HCT116 (cell line): Measurements from ENCODE around the gene AKT3. TPM values are rescaled to one million over a fixed set of nuclear protein-coding genes. Genes with fewer than 3 reads are reported as not detected.

ENCODE experiments used
- ATAC-seq: fragments of 200-7000 bp; cut with Tn5 transposase; 2 replicates; pipeline ENCODE4 v1.9.1; 2020; ENCODE audit warnings: mild to moderate bottlenecking, moderate library complexity
- BruUV-seq: library from RNA; stranded (reverse); fragments of 400-500 nt; replicated peaks from 2 replicates; lab custom pipeline; 2021; lab: Mats Ljungman, UMichigan
- CTCF ChIA-PET: fragments of 300-600 bp; sonication (Branson Sonifier 250); formaldehyde crosslinking; loops from one replicate; lab custom pipeline; 2021; ENCODE audit warnings: antibody characterized with exemption; lab: Charles Lee
- POLR2A ChIA-PET: fragments of 300-600, 350-600 bp; sonication (Branson Sonifier 250); formaldehyde crosslinking; loops from one replicate; lab custom pipeline; 2021; ENCODE audit warnings: antibody characterized with exemption; lab: Charles Lee
- RAD21 ChIA-PET, 2 experiments: fragments of 300-600 bp; sonication (Branson Sonifier 250); formaldehyde crosslinking; loops; one replicate each; lab custom pipeline; 2023; ENCODE audit warnings: low total read pairs in 2 of 2; ENCODE audit not compliant: uncharacterized antibody in 2 of 2, unreplicated experiment in 2 of 2, low non-redundant PET in 1 of 2; lab: Charles Lee
- DNase-seq: peaks from one replicate; pipeline ENCODE4 v3.0.0-alpha.2; 2010; ENCODE audit warnings: low read depth, low spot score
- H2AFZ ChIP-seq: fragments of 200-600 bp; shearing (Covaris generic), sonication (generic); 2 replicates; pipeline ENCODE4 v1.6.1; 2017; ENCODE audit warnings: low read depth, mixed run types, mixed read lengths, antibody characterized with exemption, low read length; ENCODE audit not compliant: poor library complexity, severe bottlenecking
- H3K27ac ChIP-seq: 2 replicates; pipeline ENCODE4 v1.5.1; 2012; ENCODE audit warnings: low read depth, low read length
- H3K27me3 ChIP-seq: fragments of 200-600 bp; sonication (generic); 2 replicates; pipeline ENCODE4 v1.6.1; 2016; ENCODE audit warnings: mixed run types, low read length, mixed read lengths; ENCODE audit not compliant: insufficient read depth
- H3K36me3 ChIP-seq, 2 experiments: fragments of 200-500 bp in 1 of 2; fragments of 200-600 bp in 1 of 2; sonication (Bioruptor generic) in 1 of 2; sonication (generic) in 1 of 2; 2 replicates each; pipeline versions ENCODE4 v1.5.1 to v1.6.1; 2014 to 2016; ENCODE audit warnings: low read length in 2 of 2, inconsistent platforms in 1 of 2, mixed read lengths in 1 of 2, mixed run types in 1 of 2; ENCODE audit not compliant: insufficient read depth in 2 of 2, control insufficient read depth in 1 of 2
- H3K4me1 ChIP-seq, 2 experiments: fragments of 200-600 bp in 1 of 2; sonication (generic) in 1 of 2; 2 replicates each; pipeline versions ENCODE4 v1.5.1 to v1.6.1; 2012 to 2017; ENCODE audit warnings: low read length in 2 of 2, inconsistent platforms in 1 of 2, mild to moderate bottlenecking in 1 of 2, mixed read lengths in 1 of 2, mixed run types in 1 of 2, moderate library complexity in 1 of 2; ENCODE audit not compliant: insufficient read depth in 2 of 2, control insufficient read depth in 1 of 2
- H3K4me2 ChIP-seq: fragments of 200-600 bp; sonication (generic); 2 replicates; pipeline ENCODE4 v1.6.1; 2017; ENCODE audit warnings: mixed run types, low read length, mixed read lengths
- H3K4me3 ChIP-seq, 2 experiments: fragments of 200-600 bp in 1 of 2; sonication (generic) in 1 of 2; replicated peaks in 1 of 2; 2 replicates each; pipeline ENCODE4 v1.5.1; 2011 to 2016; ENCODE audit warnings: low read length in 2 of 2, control low read depth in 1 of 2, low read depth in 1 of 2, mild to moderate bottlenecking in 1 of 2, mixed read lengths in 1 of 2, mixed run types in 1 of 2
- H3K79me2 ChIP-seq: fragments of 200-600 bp; sonication (generic); 2 replicates; pipeline ENCODE4 v1.6.1; 2017; ENCODE audit warnings: mild to moderate bottlenecking, mixed run types, low read length, moderate library complexity, mixed read lengths; ENCODE audit not compliant: insufficient read depth
- H3K9ac ChIP-seq: fragments of 200-600 bp; sonication (generic); 2 replicates; pipeline ENCODE4 v1.6.1; 2016; ENCODE audit warnings: low read length, mixed read lengths
- H3K9me2 ChIP-seq: fragments of 200-600 bp; sonication (generic), shearing (Covaris generic); 2 replicates; pipeline ENCODE4 v1.6.1; 2017; ENCODE audit warnings: mixed run types, mild to moderate bottlenecking, moderate library complexity; ENCODE audit not compliant: insufficient read depth
- H3K9me3 ChIP-seq, 2 experiments: fragments of 200-500 bp in 1 of 2; fragments of 200-600 bp in 1 of 2; sonication (Bioruptor generic) in 1 of 2; sonication (generic) in 1 of 2; 2 replicates each; pipeline ENCODE4 v1.6.1; 2014 to 2017; ENCODE audit warnings: low read length in 2 of 2, mixed read lengths in 2 of 2, inconsistent platforms in 1 of 2, low read depth in 1 of 2, mild to moderate bottlenecking in 1 of 2, mixed run types in 1 of 2, moderate library complexity in 1 of 2; ENCODE audit not compliant: control insufficient read depth in 1 of 2, insufficient read depth in 1 of 2
- H4K20me1 ChIP-seq: fragments of 200-600 bp; sonication (generic), shearing (Covaris generic); 2 replicates; pipeline ENCODE4 v1.6.1; 2017; ENCODE audit warnings: mixed run types, mild to moderate bottlenecking, moderate library complexity; ENCODE audit not compliant: insufficient read depth
- CBX3 ChIP-seq: IDR thresholded peaks from 2 replicates; pipeline ENCODE4 v1.6.1; 2012; ENCODE audit warnings: low read depth
- CEBPB ChIP-seq: IDR thresholded peaks from 2 replicates; pipeline ENCODE4 v1.6.1; 2012; ENCODE audit warnings: low read depth
- EGR1 ChIP-seq: IDR thresholded peaks from 2 replicates; pipeline ENCODE4 v1.6.1; 2012; ENCODE audit warnings: low read depth
- ELF1 ChIP-seq: IDR thresholded peaks from 2 replicates; pipeline ENCODE4 v1.6.1; 2012; ENCODE audit warnings: low read depth, borderline replicate concordance
- EZH2phosphoT487 ChIP-seq: fragments of 200-600 bp; IDR thresholded peaks from 2 replicates; pipeline ENCODE4 v1.6.1; 2018; ENCODE audit warnings: antibody characterized with exemption, borderline replicate concordance
- JUND ChIP-seq: IDR thresholded peaks from 2 replicates; pipeline ENCODE4 v1.6.1; 2012
- POLR2A ChIP-seq: IDR thresholded peaks from 2 replicates; pipeline ENCODE4 v1.7.0; 2011; ENCODE audit warnings: borderline replicate concordance; ENCODE audit not compliant: insufficient read depth, insufficient read length; ENCODE audit errors: extremely low read depth
- POLR2AphosphoS5 ChIP-seq: IDR thresholded peaks from 2 replicates; pipeline ENCODE4 v1.6.1; 2011; ENCODE audit warnings: mild to moderate bottlenecking, low read depth, low read length, moderate library complexity
- REST ChIP-seq: IDR thresholded peaks from 2 replicates; pipeline ENCODE4 v1.6.1; 2012; ENCODE audit warnings: low read depth
- SP1 ChIP-seq: IDR thresholded peaks from 2 replicates; pipeline ENCODE4 v1.6.1; 2012; ENCODE audit warnings: low read depth
- SRF ChIP-seq: IDR thresholded peaks from 2 replicates; pipeline ENCODE4 v1.6.1; 2012; ENCODE audit warnings: low read depth
- YY1 ChIP-seq: IDR thresholded peaks from 2 replicates; pipeline ENCODE4 v1.6.1; 2011; ENCODE audit warnings: low read length, low read depth, moderate library complexity, mild to moderate bottlenecking; ENCODE audit not compliant: insufficient replicate concordance; ENCODE audit errors: extremely low read depth
- ZNF274 ChIP-seq: fragments of 200-500 bp; sonication (Bioruptor generic); IDR thresholded peaks from 2 replicates; pipeline ENCODE4 v1.6.1; 2014; ENCODE audit warnings: mild to moderate bottlenecking, low read depth, low read length, inconsistent platforms
- intact Hi-C: fragments of 100-400 bp; cut with micrococcal nuclease; formaldehyde crosslinking; loops from 2 replicates; pipeline ENCODE4 v1.10.0; 2022
- total RNA-seq: library from RNA; stranded (reverse); gene quantifications from one replicate; pipeline ENCODE4 v1.2.1, GENCODE V29; 2021; ENCODE audit not compliant: unreplicated experiment
- TF ChIP-seq, protein P1 (sequence below): IDR thresholded peaks from 2 replicates; pipeline ENCODE4 v1.6.1; 2012
- TF ChIP-seq, protein P2 (sequence below), 3 experiments: fragments of 200-600 bp in 1 of 3; sonication (generic) in 1 of 3; IDR thresholded peaks in 2 of 3; conservative IDR thresholded peaks in 1 of 3; 2 replicates each; pipeline ENCODE4 v1.5.1; 2012 to 2017; ENCODE audit warnings: low read depth in 2 of 3, low read length in 2 of 3, antibody characterized with exemption in 1 of 3, borderline replicate concordance in 1 of 3, control low read depth in 1 of 3, mild to moderate bottlenecking in 1 of 3, mixed read lengths in 1 of 3, mixed run types in 1 of 3, moderate library complexity in 1 of 3; ENCODE audit not compliant: insufficient read depth in 1 of 3

Gene AKT3
- total RNA-seq, 1 experiment from 2014 or later = 0.49 TPM

GRCh38 chr1:243549108-243549507, 300.9 kb downstream of the AKT3 start (continued):
- TF ChIP-seq REST = no peak
- TF ChIP-seq, all 23 proteins: peak for 0

GRCh38 chr1:243548516-243548915, 301.5 kb downstream of the AKT3 start:
- no peak overlapping the region for H3K4me2 ChIP-seq
- DNase-seq = no peak
- H3K9ac ChIP-seq = no peak overlapping the region
- no peaks in the 10 kb centered on the region for H4K20me1 ChIP-seq
- no peaks in the 10 kb centered on the region; the same call in 1 of the 2 replicates for H3K9me2 ChIP-seq
- H3K4me1 ChIP-seq = peaks cover 0 to 10% of the 10 kb centered on the region in 2 experiments; a peak in 2 of 4 replicates
- no peaks in the 10 kb centered on the region for H3K27me3 ChIP-seq
- no peaks in the 10 kb centered on the region for H3K36me3 ChIP-seq
- H2AFZ ChIP-seq = no peak overlapping the region
- H3K4me3 ChIP-seq = no peak overlapping the region
- no peak for ATAC-seq
- H3K27ac ChIP-seq = no peak overlapping the region
- no TSS peak for BruUV-seq
- ChIA-PET RAD21 (no interaction called here), CTCF (no interaction called here), POLR2A (no interaction called here)
- intact Hi-C loops = no loop called here
- no peaks in the 10 kb centered on the region for H3K9me3 ChIP-seq
- no peaks in the 10 kb centered on the region for H3K79me2 ChIP-seq
- TF ChIP-seq EGR1 = no peak
- TF ChIP-seq ELF1 = no peak
- no peak for TF ChIP-seq JUND
- TF ChIP-seq EZH2phosphoT487 = no peak
- no peak for TF ChIP-seq REST
- no peak for TF ChIP-seq CBX3
- TF ChIP-seq, protein P1, sequence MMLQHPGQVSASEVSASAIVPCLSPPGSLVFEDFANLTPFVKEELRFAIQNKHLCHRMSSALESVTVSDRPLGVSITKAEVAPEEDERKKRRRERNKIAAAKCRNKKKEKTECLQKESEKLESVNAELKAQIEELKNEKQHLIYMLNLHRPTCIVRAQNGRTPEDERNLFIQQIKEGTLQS = no peak
- TF ChIP-seq, protein P2, sequence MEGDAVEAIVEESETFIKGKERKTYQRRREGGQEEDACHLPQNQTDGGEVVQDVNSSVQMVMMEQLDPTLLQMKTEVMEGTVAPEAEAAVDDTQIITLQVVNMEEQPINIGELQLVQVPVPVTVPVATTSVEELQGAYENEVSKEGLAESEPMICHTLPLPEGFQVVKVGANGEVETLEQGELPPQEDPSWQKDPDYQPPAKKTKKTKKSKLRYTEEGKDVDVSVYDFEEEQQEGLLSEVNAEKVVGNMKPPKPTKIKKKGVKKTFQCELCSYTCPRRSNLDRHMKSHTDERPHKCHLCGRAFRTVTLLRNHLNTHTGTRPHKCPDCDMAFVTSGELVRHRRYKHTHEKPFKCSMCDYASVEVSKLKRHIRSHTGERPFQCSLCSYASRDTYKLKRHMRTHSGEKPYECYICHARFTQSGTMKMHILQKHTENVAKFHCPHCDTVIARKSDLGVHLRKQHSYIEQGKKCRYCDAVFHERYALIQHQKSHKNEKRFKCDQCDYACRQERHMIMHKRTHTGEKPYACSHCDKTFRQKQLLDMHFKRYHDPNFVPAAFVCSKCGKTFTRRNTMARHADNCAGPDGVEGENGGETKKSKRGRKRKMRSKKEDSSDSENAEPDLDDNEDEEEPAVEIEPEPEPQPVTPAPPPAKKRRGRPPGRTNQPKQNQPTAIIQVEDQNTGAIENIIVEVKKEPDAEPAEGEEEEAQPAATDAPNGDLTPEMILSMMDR (IDR thresholded peaks at IDR 0.05 in 2 of 3, conservative IDR thresholded peaks at IDR 0.05 in 1 of 3; ENCODE audit: borderline replicate concordance in 1 of 3, insufficient read depth in 1 of 3, low read depth in 2 of 3, low read length in 2 of 3) = no peak
- TF ChIP-seq POLR2A = no peak
- TF ChIP-seq SRF = no peak
- no peak for TF ChIP-seq ZNF274
- TF ChIP-seq SP1 = no peak
- no peak for TF ChIP-seq POLR2AphosphoS5
- no peak for TF ChIP-seq CEBPB
- TF ChIP-seq YY1 = no peak
